Spinal cord (tissue), 10 donors: ENCODE measurements around the gene RXRA. TPM values are rescaled to one million over a fixed set of nuclear protein-coding genes. Genes with fewer than 3 reads are reported as not detected.

ENCODE experiments used
- DNase-seq, 6 donors: peaks; one replicate each; pipeline versions ENCODE4 v3.0.0 to v3.0.0-alpha.2; 2013 to 2015; ENCODE audit warnings: low spot score in 6 of 6, low read depth in 4 of 6
- H3K27ac ChIP-seq: one replicate; pipeline ENCODE4 v1.5.1; 2013; ENCODE audit warnings: low read depth, low read length, control low read depth
- H3K27me3 ChIP-seq: one replicate; pipeline ENCODE4 v1.6.1; 2013; ENCODE audit warnings: low read length; ENCODE audit not compliant: control insufficient read depth, insufficient read depth
- H3K36me3 ChIP-seq: one replicate; pipeline ENCODE4 v1.6.1; 2013; ENCODE audit warnings: low read length; ENCODE audit not compliant: control insufficient read depth, insufficient read depth
- H3K4me1 ChIP-seq: one replicate; pipeline ENCODE4 v1.6.1; 2013; ENCODE audit warnings: low read length; ENCODE audit not compliant: control insufficient read depth, insufficient read depth
- H3K4me3 ChIP-seq: one replicate; pipeline ENCODE4 v1.5.1; 2013; ENCODE audit warnings: low read depth, low read length, control low read depth
- H3K9me3 ChIP-seq: one replicate; pipeline ENCODE4 v1.6.1; 2013; ENCODE audit warnings: low read length; ENCODE audit not compliant: control insufficient read depth, insufficient read depth
- WGBS: methylation state at CpG from one replicate; pipeline ENCODE4 v1.1.5; 2013; ENCODE audit warnings: missing lambda C conversion rate; ENCODE audit not compliant: insufficient coverage; 5-methylcytosine and 5-hydroxymethylcytosine counted together
- polyA plus RNA-seq, 2 donors: library from polyadenylated mRNA; unstranded; fragments of 120-200 nt; gene quantifications; one replicate each; pipeline ENCODE4 v1.2.1, GENCODE V29; 2013; ENCODE audit not compliant: insufficient read length in 2 of 2
- total RNA-seq, 2 donors: library from RNA; depleted of rRNA in 1 of 2; stranded (reverse); fragments of 120-200 nt in 1 of 2; fragments of >200 nt in 1 of 2; gene quantifications; one replicate each; pipeline versions ENCODE4 v1.2.3 to v1.2.4, GENCODE V29; 2013 to 2014
- donor health status: healthy.

The RXRA gene
- total and polyA plus RNA-seq, 4 donors = 9.4 to 32.3 (median 26.1) TPM

DNA sequence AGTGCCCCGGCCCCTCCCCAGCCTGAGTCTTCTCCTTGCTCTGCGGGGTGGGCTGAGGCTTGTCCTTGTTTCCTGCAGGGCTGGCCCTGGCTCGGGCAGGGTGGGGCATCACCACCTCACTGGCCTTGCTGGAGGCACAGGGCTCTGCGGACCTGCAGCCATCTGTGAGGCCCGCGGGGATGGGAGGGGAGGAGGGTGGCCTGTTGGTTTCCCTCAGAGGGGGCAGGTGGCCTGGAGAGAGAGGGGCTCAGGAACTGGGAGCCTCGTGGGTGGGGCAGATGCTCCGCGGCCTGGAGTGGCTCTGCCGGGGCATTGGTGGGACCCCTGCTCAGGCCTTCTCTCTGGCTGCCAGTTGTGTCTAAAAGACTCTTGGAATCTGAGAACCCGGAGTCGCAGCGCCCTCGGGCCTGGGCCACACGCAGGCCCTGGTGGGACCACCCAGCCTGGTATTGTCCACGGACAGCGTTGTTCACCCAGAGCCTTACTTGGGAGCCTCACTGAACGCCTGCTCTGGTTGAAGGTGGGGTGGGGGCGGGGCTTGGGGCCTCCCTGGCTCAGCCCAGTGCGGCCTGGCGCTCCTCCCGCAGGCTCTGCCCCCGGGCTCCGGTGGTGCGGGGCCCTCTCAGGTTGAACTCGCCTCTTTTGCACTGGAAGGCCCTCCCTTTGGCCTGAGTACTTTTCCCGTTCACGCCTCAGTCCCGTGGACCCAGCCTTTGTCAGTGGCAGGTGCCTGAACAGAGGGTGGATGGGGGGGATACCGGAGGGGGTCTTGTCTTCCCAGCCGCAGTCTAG is 111.3 kb downstream of the RXRA start:
- DNase-seq = no peak
- no peaks in the 10 kb centered on the region for H3K9me3 ChIP-seq
- H3K36me3 ChIP-seq = peaks cover 72% of the 10 kb centered on the region
- no peaks in the 10 kb centered on the region for H3K27me3 ChIP-seq
- peaks cover 78% of the 10 kb centered on the region for H3K4me1 ChIP-seq
- no peak overlapping the region for H3K27ac ChIP-seq
- 50% methylated on average over 26 of the region's 31 CpGs for WGBS
- H3K4me3 ChIP-seq = no peak overlapping the region

- H3K27me3 ChIP-seq = no peaks in the 10 kb centered on the region
- DNase-seq = no peak
- H3K4me1 ChIP-seq = peaks cover 78% of the 10 kb centered on the region
- WGBS = 68% methylated on average over 17 of the region's 19 CpGs
- peaks cover 65% of the 10 kb centered on the region for H3K36me3 ChIP-seq
- no peak overlapping the region for H3K27ac ChIP-seq
- H3K4me3 ChIP-seq = no peak overlapping the region
- H3K9me3 ChIP-seq = no peaks in the 10 kb centered on the region
Observed at GRCh38 chr9:134438195-134438788, 112.0 kb downstream of the RXRA start.

GRCh38 chr9:134439368-134439784 is 113.1 kb downstream of the RXRA start:
- DNase-seq = no peak
- no peak overlapping the region for H3K27ac ChIP-seq
- WGBS = 89% methylated on average over 23 of the region's 23 CpGs
- H3K4me1 ChIP-seq = peaks cover 75% of the 10 kb centered on the region
- H3K27me3 ChIP-seq = no peaks in the 10 kb centered on the region
- no peaks in the 10 kb centered on the region for H3K9me3 ChIP-seq
- peaks cover 54% of the 10 kb centered on the region for H3K36me3 ChIP-seq
- H3K4me3 ChIP-seq = no peak overlapping the region

DNA sequence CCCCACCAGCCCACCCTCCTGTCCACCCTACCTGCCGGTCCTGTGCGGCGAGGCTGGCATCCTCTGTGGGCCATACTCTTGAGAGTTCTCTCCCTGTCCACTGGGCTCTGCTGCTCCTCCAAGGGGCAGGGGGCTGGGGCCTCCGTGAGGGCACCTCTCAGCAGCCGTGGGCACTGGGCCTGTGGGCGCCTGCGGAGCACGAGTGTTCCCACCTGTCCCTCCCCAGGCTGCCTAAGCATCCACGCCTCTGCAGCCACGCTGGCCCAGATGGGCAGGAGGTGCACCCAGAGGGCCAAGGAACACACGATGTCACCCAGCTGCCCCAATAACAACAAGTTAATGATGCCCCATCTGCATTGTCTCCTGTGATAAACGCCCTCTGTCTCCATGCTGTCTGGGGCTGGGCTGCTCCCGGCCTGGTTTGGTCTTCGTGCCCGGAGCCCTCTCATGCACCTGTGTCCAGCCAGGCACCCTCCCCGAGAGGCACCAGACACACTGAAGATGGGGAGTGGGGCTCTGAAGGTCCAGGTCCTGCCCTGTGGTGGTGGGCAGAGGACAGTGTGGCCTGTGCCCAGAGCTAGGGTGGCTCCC is 114.5 kb downstream of the RXRA start:
- no peak for DNase-seq
- Histone ChIP-seq H3K4me1 (peaks cover 61% of the 10 kb centered on the region), H3K27me3 (no peaks in the 10 kb centered on the region), H3K9me3 (no peaks in the 10 kb centered on the region), H3K27ac (no peak overlapping the region), H3K36me3 (peaks cover 43% of the 10 kb centered on the region), H3K4me3 (no peak overlapping the region)
- 68% methylated on average over 16 of the region's 16 CpGs for whole genome bisulfite sequencing

- DNase-seq = no peak
- Histone ChIP-seq H3K27me3 (no peaks in the 10 kb centered on the region), H3K36me3 (peaks cover 37% of the 10 kb centered on the region), H3K4me3 (no peak overlapping the region), H3K27ac (no peak overlapping the region), H3K4me1 (peaks cover 54% of the 10 kb centered on the region), H3K9me3 (no peaks in the 10 kb centered on the region)
- 80% methylated on average over 25 of the region's 26 CpGs for WGBS
Observed at GRCh38 chr9:134441227-134442084, 115.2 kb downstream of the RXRA start.

- Histone ChIP-seq H3K9me3 (no peaks in the 10 kb centered on the region), H3K27me3 (no peaks in the 10 kb centered on the region), H3K4me1 (peaks cover 49% of the 10 kb centered on the region), H3K4me3 (no peak overlapping the region), H3K36me3 (peaks cover 31% of the 10 kb centered on the region), H3K27ac (no peak overlapping the region)
- no peak for DNase-seq
- 19% methylated on average over 12 of the region's 12 CpGs for WGBS
Observed at GRCh38 chr9:134442085-134442474, 115.8 kb downstream of the RXRA start.

DNA sequence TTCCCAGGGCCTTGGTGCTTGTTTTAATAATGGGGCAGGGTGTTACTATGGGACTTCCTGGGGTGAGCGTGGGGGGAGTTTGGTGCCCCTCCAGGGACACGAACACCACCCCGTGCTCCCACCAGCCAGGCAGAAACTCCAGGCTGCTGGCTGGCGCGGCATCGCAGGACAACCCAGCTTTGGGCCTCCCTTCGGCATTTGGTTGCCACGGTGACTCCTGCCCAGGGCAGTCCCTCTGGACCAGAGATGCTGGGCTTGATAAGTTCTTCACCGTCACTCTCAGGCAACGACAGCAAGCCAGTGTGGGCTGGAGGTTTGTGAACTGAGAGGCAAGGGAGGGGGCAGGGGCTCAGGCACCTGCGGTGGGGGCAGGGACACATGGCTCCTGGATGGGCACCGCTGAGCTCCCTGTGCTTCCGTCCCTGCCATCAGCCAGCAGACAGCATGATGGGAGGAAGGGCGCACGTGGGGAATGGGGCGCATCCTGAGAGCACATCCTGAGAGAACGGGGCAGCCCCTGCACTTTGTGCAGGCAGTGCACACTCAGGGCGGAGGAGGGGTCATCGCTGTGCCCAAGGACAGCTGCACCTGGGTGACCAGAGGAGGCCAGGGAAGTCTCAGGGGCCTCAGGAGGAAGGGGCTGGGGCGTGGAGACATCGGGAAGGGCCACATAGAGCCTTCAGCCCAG is 116.4 kb downstream of the RXRA start:
- H3K4me1 ChIP-seq = peaks cover 45% of the 10 kb centered on the region
- WGBS = 35% methylated on average over 20 of the region's 21 CpGs
- peaks cover 25% of the 10 kb centered on the region for H3K36me3 ChIP-seq
- H3K4me3 ChIP-seq = no peak overlapping the region
- H3K9me3 ChIP-seq = no peaks in the 10 kb centered on the region
- H3K27me3 ChIP-seq = no peaks in the 10 kb centered on the region
- peak in 1 of 6 donors; percentile 61 for DNase-seq
- no peak overlapping the region for H3K27ac ChIP-seq

- H3K4me3 ChIP-seq = no peak overlapping the region
- peak in 3 of 6 donors; percentile 52 to 92 (median 92) for DNase-seq
- peaks cover 17% of the 10 kb centered on the region for H3K36me3 ChIP-seq
- 22% methylated on average over 24 of the region's 27 CpGs for WGBS
- H3K27ac ChIP-seq = no peak overlapping the region
- H3K9me3 ChIP-seq = peaks cover 1% of the 10 kb centered on the region
- H3K4me1 ChIP-seq = peaks cover 37% of the 10 kb centered on the region
- H3K27me3 ChIP-seq = no peaks in the 10 kb centered on the region
Observed at GRCh38 chr9:134443174-134444037, 117.2 kb downstream of the RXRA start.
